ENCODE results near the gene TLN1.

- TF ChIP-seq POLR2A (IDR thresholded peaks at IDR 0.05; ENCODE audit: low read depth, low read length) (no peak), CTCF (conservative IDR thresholded peaks at IDR 0.05; ENCODE audit: low read depth, low read length) (no peak), ELK1 (IDR thresholded peaks at IDR 0.05; ENCODE audit: borderline replicate concordance, low read depth, low read length) (no peak), USF2 (IDR thresholded peaks at IDR 0.05; ENCODE audit: low read depth, low read length) (no peak), RCOR1 (IDR thresholded peaks at IDR 0.05; ENCODE audit: insufficient replicate concordance, low read length) (no peak), RAD21 (IDR thresholded peaks at IDR 0.05; ENCODE audit: low read length) (no peak), MXI1 (IDR thresholded peaks at IDR 0.05; ENCODE audit: borderline replicate concordance, low read depth, low read length) (no peak), BHLHE40 (IDR thresholded peaks at IDR 0.05; ENCODE audit: low read depth, low read length) (no peak), NFE2L2 (IDR thresholded peaks at IDR 0.05; ENCODE audit: low read depth, low read length) (no peak), CEBPB (IDR thresholded peaks at IDR 0.05; ENCODE audit: low read depth, low read length) (no peak)
Observed at GRCh38 chr9:35748242-35748857, 16.4 kb upstream of the TLN1 start.
